Measurements from ENCODE around the gene NFXL1.

Gene NFXL1

DNA sequence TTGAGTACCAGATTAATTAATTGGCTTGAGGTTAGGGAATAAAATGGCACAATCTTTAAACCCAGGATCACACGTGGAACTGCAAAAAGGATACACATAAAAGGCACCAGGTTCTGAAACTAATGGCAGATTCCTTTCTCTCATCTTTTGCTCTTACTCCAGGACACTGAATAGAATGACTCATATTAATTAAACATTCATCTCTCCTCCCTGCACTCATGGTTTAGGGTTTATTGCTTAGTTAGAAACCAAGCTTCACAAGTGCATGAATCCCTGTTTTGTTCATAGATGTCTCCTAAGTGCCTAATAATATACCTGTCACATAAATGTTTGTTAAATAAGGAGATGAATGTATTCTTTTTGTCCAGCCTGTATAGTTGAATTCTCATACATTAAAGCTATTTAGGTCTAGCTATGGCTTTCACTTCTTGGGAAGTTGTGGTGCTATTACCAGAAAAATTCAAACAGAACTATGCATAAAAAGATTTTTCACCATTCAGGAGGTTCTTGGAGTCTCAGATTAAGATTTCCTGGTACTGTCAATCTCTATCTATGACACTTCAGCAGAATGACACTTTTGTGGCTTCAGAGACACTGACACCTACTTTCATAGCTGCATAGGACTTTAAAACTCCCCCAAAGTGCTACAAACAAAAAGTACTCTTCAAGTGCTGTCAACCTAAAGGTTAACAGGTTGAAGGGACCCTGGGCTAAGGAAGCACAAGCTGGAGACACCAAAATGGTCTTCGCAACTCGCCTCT lies 83.9 kb downstream of the NFXL1 start:
- DNase-seq: no peak

DNA sequence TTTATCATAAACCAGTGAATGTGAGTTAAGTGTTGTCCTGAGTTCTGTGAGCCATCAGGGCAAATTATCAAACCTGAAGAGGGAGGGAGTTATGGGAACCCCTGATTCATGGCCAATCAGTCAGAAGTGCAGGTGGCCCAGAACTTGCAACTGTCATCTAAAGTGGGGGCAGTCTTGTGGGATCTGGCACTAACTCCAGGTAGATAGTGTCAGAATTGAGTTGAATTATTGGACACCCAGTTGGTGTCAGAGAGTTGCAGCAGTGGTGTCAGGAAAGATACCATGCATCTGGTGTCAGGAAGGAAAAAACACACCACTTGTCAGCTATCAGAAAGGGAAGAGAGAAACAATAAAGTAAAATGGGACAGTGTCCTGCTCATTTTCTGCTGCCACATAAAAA lies 84.9 kb downstream of the NFXL1 start:
- no peak for DNase-seq

DNA sequence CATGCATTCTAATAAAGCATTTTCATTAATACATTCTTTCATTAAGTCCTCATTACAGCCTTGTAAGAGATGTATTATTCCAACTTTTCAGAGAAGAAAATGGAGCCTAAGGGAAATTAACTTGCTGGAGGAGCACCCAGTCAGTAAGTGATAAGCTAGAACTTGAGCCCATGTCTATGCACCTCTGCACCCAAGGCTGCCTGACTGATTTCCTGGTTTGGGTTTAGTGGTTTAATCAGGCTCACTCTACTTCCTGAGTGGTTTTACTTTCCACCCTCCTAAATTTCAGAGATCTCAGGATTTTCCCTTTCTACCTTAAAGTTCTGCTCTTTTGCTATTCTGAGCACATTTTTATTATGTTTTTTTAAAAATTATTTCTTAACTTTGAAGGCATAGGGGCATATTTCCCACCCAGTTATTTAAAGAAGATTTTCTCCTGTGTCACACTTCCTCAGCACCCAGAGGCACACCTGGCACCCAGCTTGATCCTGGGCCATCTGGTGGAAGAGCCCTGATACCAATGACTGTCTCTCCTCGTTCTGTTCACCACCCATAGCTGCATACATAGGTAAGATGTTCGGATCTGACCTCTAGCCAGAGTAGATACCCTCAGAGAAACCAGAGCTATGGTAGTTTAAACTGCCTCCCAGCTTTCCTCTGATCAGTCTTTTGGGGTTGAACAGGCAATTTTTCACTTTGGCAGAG lies 86.9 kb downstream of the NFXL1 start:
- peak; percentile 23 for DNase-seq

GRCh38 chr4:47824840-47825239 lies 89.5 kb downstream of the NFXL1 start:
- no peak for DNase-seq

- no peak for DNase-seq
These were observed 95.2 kb downstream of the NFXL1 start for GRCh38 chr4:47819178-47819577.

DNA sequence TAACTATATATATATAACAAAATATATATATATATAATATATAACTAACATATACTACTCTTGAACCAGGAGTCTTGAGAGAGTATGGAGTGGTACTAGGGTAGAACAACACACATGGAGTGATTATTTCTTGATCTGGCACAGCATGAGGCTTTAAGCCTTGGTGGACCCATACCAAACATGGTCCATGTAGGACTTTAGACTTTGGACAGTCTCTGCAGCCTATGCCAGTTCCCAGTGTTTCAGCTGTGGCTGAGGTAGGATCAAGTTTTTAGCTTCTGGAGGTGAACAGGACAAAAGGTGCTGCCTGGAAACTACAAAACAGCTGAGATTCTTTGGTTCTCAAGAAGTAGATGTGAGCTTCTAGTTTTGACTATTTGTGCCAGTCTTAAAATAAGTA lies 97.1 kb downstream of the NFXL1 start:
- DNase-seq: no peak

DNA sequence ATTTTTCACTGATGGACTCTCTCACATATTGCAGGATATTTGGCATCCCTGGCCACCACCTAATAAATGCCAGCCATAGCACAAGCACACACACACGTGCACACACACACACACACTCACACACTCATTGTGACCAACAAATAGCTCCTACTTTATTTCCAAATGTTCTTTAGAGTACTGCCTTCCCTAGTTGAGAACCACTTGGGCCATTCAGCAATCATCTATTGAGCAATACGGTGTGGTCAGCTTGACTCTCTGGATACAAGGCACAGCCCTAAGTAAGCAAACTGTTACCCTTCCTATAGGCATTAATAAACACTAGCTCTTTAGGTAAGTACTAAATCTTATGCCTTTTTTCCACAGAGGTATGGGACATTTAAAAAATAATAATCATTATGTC lies 97.6 kb downstream of the NFXL1 start:
- DNase-seq: no peak

GRCh38 chr4:47814618-47815295 lies 99.6 kb downstream of the NFXL1 start:
- no peak for DNase-seq

GRCh38 chr4:47809654-47810203 lies 104.7 kb downstream of the NFXL1 start:
- DNase-seq: no peak

DNA sequence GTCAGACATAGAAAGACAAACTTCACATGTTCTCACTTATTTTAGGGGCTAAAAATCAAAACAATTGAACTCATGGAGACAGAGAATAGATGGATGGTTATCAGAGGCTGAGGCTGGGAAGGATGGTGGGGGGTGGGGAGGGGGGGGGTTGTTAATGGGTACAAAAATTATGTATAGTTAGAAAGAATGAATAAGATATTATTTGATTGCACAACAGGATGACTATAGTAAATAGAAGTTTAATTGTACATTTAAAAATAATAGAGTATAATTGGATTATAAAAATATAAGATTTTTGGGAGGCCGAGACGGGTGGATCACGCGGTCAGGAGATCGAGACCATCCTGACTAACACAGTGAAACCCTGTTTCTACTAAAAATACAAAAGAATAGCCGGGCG lies 109.8 kb downstream of the NFXL1 start:
- DNase-seq: no peak

DNA sequence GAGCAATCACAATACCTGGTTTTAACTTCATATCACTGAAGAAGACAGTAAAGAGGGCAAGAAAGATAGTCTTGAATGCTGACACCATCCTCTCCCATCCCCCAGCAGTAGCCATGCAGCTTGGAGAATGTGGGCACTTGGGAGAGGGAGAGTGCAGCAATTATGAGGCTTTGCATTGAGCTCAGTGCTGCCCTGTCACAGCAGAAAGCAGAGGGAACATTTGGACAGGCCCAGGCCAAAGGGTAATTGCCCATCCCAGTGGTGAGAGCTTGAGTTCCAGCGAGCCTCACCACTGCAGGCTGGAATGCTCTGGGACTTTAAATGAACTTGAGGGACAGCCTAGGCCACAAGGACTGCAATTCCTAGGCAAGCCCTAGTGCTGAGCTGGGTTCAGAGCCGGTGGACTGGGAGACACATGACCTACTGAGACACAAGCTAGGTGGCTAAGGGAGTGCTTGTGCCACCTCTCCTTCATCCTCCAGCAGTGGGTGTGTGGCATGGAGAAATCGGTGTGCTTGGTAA lies 112.8 kb downstream of the NFXL1 start:
- no peak for DNase-seq

GRCh38 chr4:47798165-47798564 lies 116.2 kb downstream of the NFXL1 start:
- no peak for DNase-seq

Measured in hematopoietic multipotent progenitor cell treated with erythropoietin and hydrocortisone succinate and interleukin-3 and kit ligand, for 4 days (in vitro differentiated cells).